HUES64 (cell line): ENCODE data around the gene CHODL.

Experiments used
- H3K27ac ChIP-seq: 2 replicates; pipeline ENCODE4 v1.7.0; 2013; ENCODE audit warnings: low read depth, low read length, inconsistent platforms
- H3K27me3 ChIP-seq: 2 replicates; pipeline ENCODE4 v1.6.1; 2013; ENCODE audit warnings: mild to moderate bottlenecking, low read length; ENCODE audit not compliant: insufficient read depth
- H3K36me3 ChIP-seq: 2 replicates; pipeline ENCODE4 v1.6.1; 2013; ENCODE audit warnings: mild to moderate bottlenecking, low read length; ENCODE audit not compliant: insufficient read depth
- H3K4me1 ChIP-seq: 2 replicates; pipeline ENCODE4 v1.6.1; 2013; ENCODE audit warnings: mild to moderate bottlenecking, low read length, moderate library complexity; ENCODE audit not compliant: insufficient read depth
- H3K4me3 ChIP-seq: 2 replicates; pipeline ENCODE4 v1.5.1; 2013; ENCODE audit warnings: mild to moderate bottlenecking, low read length, moderate library complexity
- H3K9ac ChIP-seq: 2 replicates; pipeline ENCODE4 v1.6.1; 2013; ENCODE audit warnings: mild to moderate bottlenecking, low read depth, low read length
- H3K9me3 ChIP-seq: 2 replicates; pipeline ENCODE4 v1.6.1; 2013; ENCODE audit warnings: low read depth, low read length; ENCODE audit not compliant: insufficient read depth
- WGBS: fragments of 150-250, 120-280 bp; methylation state at CpG from one replicate; pipeline ENCODE4 v1.1.7; 2013; ENCODE audit warnings: missing lambda C conversion rate; 5-methylcytosine and 5-hydroxymethylcytosine counted together

The CHODL gene

GRCh38 chr21:18252256-18252655 is 7.6 kb downstream of the CHODL start:
- no peaks in the 10 kb centered on the region for H3K9me3 ChIP-seq
- no peak overlapping the region for H3K27ac ChIP-seq
- 91% methylated on average over 4 of the region's 4 CpGs for WGBS
- H3K36me3 ChIP-seq: no peaks in the 10 kb centered on the region
- no peaks in the 10 kb centered on the region for H3K4me1 ChIP-seq
- no peak overlapping the region for H3K4me3 ChIP-seq
- no peak overlapping the region for H3K9ac ChIP-seq
- H3K27me3 ChIP-seq: peaks cover 10% of the 10 kb centered on the region

DNA sequence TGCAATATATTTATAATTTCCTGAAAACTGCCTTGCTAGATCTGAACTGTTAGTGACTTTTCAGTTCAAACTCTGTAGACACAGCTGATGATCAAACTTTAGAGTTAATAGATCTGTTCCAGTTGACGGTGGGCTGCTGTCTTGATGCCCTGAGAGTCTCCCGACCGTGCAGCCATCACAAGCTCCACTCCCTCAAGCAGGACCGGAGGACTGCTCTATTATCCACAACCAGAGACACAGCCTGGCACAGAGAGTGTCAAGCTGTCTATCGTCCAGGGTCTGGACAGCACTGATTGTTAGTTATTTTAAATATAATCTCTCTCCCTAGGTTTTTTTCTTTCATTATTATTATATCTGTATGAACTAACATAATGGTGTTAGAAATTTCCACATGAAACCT is 8.0 kb downstream of the CHODL start:
- Histone ChIP-seq H3K4me1 (no peaks in the 10 kb centered on the region), H3K9me3 (no peaks in the 10 kb centered on the region), H3K27me3 (peaks cover 6% of the 10 kb centered on the region), H3K27ac (no peak overlapping the region), H3K4me3 (no peak overlapping the region), H3K36me3 (no peaks in the 10 kb centered on the region), H3K9ac (no peak overlapping the region)
- 91% methylated on average over 4 of the region's 5 CpGs for WGBS

- 96% methylated on average over 2 of the region's 2 CpGs for WGBS
- no peaks in the 10 kb centered on the region for H3K9me3 ChIP-seq
- no peak overlapping the region for H3K4me3 ChIP-seq
- H3K4me1 ChIP-seq: no peaks in the 10 kb centered on the region
- H3K27ac ChIP-seq: no peak overlapping the region
- peaks cover under 1% of the 10 kb centered on the region; the same call in 1 of the 2 replicates for H3K27me3 ChIP-seq
- no peaks in the 10 kb centered on the region for H3K36me3 ChIP-seq
- H3K9ac ChIP-seq: no peak overlapping the region
Observed at GRCh38 chr21:18253221-18253620, 8.6 kb downstream of the CHODL start.

GRCh38 chr21:18253799-18254198 is 9.2 kb downstream of the CHODL start:
- Histone ChIP-seq H3K9ac (no peak overlapping the region), H3K36me3 (no peaks in the 10 kb centered on the region)
- 100% methylated on average over 2 of the region's 2 CpGs for WGBS

GRCh38 chr21:18265944-18266343 is 21.3 kb downstream of the CHODL start:
- Histone ChIP-seq H3K27ac (no peak overlapping the region), H3K27me3 (no peaks in the 10 kb centered on the region), H3K36me3 (no peaks in the 10 kb centered on the region), H3K4me1 (no peaks in the 10 kb centered on the region), H3K4me3 (no peak overlapping the region), H3K9ac (no peak overlapping the region), H3K9me3 (no peaks in the 10 kb centered on the region)
- no CpG with 5 or more reads among the region's 2 CpGs for WGBS

More at GRCh38 chr21:18253799-18254198, 9.2 kb downstream of the CHODL start:
- Histone ChIP-seq H3K27ac (no peak overlapping the region), H3K4me3 (no peak overlapping the region), H3K9me3 (no peaks in the 10 kb centered on the region), H3K4me1 (no peaks in the 10 kb centered on the region), H3K27me3 (no peaks in the 10 kb centered on the region)

DNA sequence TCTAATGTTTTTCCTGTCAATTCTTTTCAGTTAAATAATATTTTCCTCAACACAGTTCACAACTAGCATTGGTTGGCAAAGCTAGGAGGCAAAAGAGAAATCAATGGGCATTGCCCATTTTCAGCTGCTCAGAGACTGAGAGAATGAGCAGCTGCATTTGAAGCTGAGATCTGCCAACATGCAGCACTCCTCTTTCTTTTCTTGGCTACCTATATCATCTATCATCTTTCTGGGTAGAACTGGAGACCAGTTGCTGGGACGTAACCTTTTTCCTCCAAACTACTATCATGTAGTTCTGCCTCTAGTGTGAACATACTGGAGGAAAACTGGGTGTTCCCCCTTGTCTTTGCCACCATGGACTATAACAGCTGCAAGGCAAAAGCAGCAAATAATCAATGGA is 22.9 kb downstream of the CHODL start:
- Histone ChIP-seq H3K27ac (no peak overlapping the region), H3K27me3 (no peaks in the 10 kb centered on the region), H3K4me3 (no peak overlapping the region), H3K4me1 (no peaks in the 10 kb centered on the region), H3K9me3 (no peaks in the 10 kb centered on the region), H3K9ac (no peak overlapping the region), H3K36me3 (no peaks in the 10 kb centered on the region)
- 100% methylated on average over 1 of the region's 1 CpG for WGBS

GRCh38 chr21:18268906-18269305 is 24.3 kb downstream of the CHODL start:
- Histone ChIP-seq H3K9ac (no peak overlapping the region), H3K4me1 (no peaks in the 10 kb centered on the region), H3K36me3 (no peaks in the 10 kb centered on the region), H3K27ac (no peak overlapping the region), H3K4me3 (no peak overlapping the region), H3K9me3 (no peaks in the 10 kb centered on the region), H3K27me3 (no peaks in the 10 kb centered on the region)
- WGBS: no CpG with 5 or more reads among the region's 1 CpG

DNA sequence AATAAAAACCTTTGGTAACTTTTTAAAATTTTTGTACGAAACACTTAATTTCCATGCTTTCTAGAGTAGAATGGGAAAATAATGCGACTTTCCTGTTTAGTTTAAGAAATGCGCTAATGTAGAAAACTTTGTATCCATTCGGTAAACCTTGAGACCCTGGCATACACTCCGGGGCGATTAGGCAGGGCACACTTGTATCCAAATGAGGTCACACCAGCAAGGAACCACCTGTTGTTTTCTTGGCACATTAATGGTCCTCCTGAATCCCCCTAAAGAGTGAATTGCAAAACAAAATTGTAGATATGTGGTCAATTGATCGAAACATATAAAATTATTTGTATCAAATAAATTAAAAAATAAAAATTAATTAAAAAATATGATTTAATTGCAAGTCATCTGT is 25.2 kb downstream of the CHODL start:
- H3K4me3 ChIP-seq: no peak overlapping the region
- H3K4me1 ChIP-seq: no peaks in the 10 kb centered on the region
- no peak overlapping the region for H3K27ac ChIP-seq
- H3K9ac ChIP-seq: no peak overlapping the region
- no peaks in the 10 kb centered on the region for H3K9me3 ChIP-seq
- no peaks in the 10 kb centered on the region for H3K36me3 ChIP-seq
- WGBS: 88% methylated on average over 6 of the region's 7 CpGs
- no peaks in the 10 kb centered on the region for H3K27me3 ChIP-seq

- no peak overlapping the region for H3K9ac ChIP-seq
- H3K4me3 ChIP-seq: no peak overlapping the region
- 95% methylated on average over 4 of the region's 4 CpGs for WGBS
- no peaks in the 10 kb centered on the region for H3K27me3 ChIP-seq
- H3K4me1 ChIP-seq: no peaks in the 10 kb centered on the region
- no peaks in the 10 kb centered on the region for H3K9me3 ChIP-seq
- H3K36me3 ChIP-seq: no peaks in the 10 kb centered on the region
- no peak overlapping the region for H3K27ac ChIP-seq
Observed at GRCh38 chr21:18273400-18273799, 28.8 kb downstream of the CHODL start.

DNA sequence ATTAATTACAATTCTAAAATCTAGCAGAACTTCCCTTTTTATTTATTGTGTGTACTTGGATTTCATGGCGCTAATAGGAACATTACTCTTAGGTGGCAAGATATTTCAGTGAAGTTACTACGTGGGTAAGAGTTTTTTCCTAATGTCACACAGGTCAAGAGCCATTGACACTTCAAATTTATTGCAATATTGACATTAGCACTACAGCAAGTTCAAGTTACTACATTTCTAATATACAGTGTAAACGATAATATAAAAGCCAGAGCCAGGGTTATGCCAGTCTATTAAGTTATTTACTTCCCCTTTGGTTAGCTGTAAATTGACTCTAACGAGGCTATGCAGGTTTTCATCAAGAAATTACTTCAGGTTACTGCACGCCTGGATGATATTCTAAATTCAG is 29.7 kb downstream of the CHODL start:
- 93% methylated on average over 5 of the region's 5 CpGs for WGBS
- no peaks in the 10 kb centered on the region for H3K36me3 ChIP-seq
- no peak overlapping the region for H3K27ac ChIP-seq
- H3K9me3 ChIP-seq: no peaks in the 10 kb centered on the region
- no peak overlapping the region for H3K9ac ChIP-seq
- no peaks in the 10 kb centered on the region for H3K4me1 ChIP-seq
- H3K4me3 ChIP-seq: no peak overlapping the region
- no peaks in the 10 kb centered on the region for H3K27me3 ChIP-seq

DNA sequence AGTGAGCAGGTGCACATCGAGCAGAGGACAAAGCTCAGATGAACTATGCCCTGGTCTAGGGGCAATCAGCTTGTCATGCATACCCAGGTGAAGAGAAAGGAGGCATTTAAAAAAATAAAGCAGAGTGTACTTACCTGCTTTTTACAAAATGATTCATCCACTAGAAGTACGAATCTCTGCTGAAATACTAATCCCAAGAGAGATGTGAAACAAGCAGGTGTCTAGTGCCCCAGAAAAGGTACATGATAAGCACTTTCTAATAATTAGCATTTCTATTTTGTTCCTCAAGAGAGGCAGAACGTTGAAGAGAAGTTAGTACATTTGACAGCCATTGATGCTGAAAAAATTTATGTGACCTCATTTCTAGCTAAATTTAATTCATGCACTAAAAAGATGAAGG is 31.1 kb downstream of the CHODL start:
- WGBS: 81% methylated on average over 3 of the region's 3 CpGs
- no peaks in the 10 kb centered on the region for H3K9me3 ChIP-seq
- no peak overlapping the region for H3K27ac ChIP-seq
- no peak overlapping the region for H3K4me3 ChIP-seq
- no peak overlapping the region for H3K9ac ChIP-seq
- H3K27me3 ChIP-seq: no peaks in the 10 kb centered on the region
- H3K4me1 ChIP-seq: no peaks in the 10 kb centered on the region
- H3K36me3 ChIP-seq: no peaks in the 10 kb centered on the region

DNA sequence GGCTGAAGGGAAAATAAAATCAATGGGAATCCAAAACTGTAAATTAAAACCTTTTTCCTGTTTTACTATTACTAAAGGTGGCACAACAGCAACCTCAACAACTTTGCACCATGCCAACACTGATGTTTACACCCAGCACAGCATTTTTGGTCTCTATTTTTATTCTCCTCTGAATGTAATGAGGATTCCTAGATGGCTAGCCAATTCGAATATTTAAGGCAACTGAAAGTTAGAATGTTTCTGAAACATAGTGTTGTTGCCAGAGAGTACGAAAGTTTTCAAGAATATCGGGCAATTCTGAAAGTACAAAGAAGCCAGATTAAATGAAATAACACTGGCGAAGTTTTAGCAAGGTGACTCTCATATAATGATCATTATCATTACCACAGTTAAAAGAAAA is 40.7 kb downstream of the CHODL start:
- H3K4me3 ChIP-seq: no peak overlapping the region
- 95% methylated on average over 3 of the region's 4 CpGs for WGBS
- H3K9ac ChIP-seq: no peak overlapping the region
- H3K27me3 ChIP-seq: no peaks in the 10 kb centered on the region
- no peaks in the 10 kb centered on the region for H3K9me3 ChIP-seq
- H3K27ac ChIP-seq: no peak overlapping the region
- no peaks in the 10 kb centered on the region for H3K36me3 ChIP-seq
- no peaks in the 10 kb centered on the region for H3K4me1 ChIP-seq
